ENCODE measurements around the gene ICAM2.

DNA sequence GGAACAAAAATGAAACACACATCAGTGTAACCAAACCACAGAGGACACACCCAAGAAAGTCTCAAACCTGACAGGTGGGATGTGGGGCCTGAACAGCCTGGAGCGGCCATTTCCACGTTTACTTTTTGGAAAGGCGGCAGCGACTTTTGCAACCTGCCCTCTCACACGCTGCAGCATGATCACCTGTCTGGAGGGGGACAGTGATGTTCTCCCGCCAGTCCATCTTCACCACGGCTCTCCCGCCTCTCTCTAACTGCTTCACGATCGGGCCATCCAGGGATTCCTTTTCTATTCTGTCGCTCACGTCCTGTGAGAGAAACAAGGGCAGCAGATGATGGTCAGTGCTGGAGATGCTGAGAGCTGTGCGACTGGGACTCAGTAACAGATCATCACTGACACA, 24.7 kb upstream of the ICAM2 start:
- TF ChIP-seq EZH2 (IDR thresholded peaks at IDR 0.05), result no peak
- TF ChIP-seq EZH2phosphoT487 (IDR thresholded peaks at IDR 0.05), result no peak
